Fibroblast of lung (primary cell): Measurements from ENCODE around the gene DKC1. TPM values are rescaled to one million over a fixed set of nuclear protein-coding genes. Genes with fewer than 3 reads are reported as not detected.

ENCODE experiments used
- DNase-seq, 2 donors: peaks; one replicate each; pipeline versions ENCODE4 v3.0.0 to v3.0.0-alpha.2; 2010; ENCODE audit warnings: low read depth in 2 of 2
- H2AFZ ChIP-seq: 2 replicates; pipeline ENCODE4 v1.5.1; 2012; ENCODE audit warnings: low read length, control low read depth, inconsistent platforms
- H3K27ac ChIP-seq: 2 replicates; pipeline ENCODE4 v1.5.1; 2011; ENCODE audit warnings: low read length, control low read depth; ENCODE audit not compliant: insufficient read depth
- H3K27me3 ChIP-seq: 2 replicates; pipeline ENCODE4 v1.5.1; 2011; ENCODE audit warnings: mild to moderate bottlenecking, low read length; ENCODE audit not compliant: control insufficient read depth, insufficient read depth
- H3K36me3 ChIP-seq: 2 replicates; pipeline ENCODE4 v1.5.1; 2011; ENCODE audit warnings: low read length; ENCODE audit not compliant: control insufficient read depth, insufficient read depth
- H3K4me1 ChIP-seq: 2 replicates; pipeline ENCODE4 v1.5.1; 2011; ENCODE audit warnings: low read length; ENCODE audit not compliant: control insufficient read depth, insufficient read depth; ENCODE audit errors: extremely low read depth
- H3K4me2 ChIP-seq: 2 replicates; pipeline ENCODE4 v1.5.1; 2011; ENCODE audit warnings: low read length, control low read depth; ENCODE audit not compliant: insufficient read depth; ENCODE audit errors: extremely low read depth
- H3K4me3 ChIP-seq, 4 experiments: fragments of 200-600 bp in 1 of 4; sonication (generic) in 1 of 4; replicated peaks in 1 of 4; 2 replicates each; pipeline ENCODE4 v1.5.1; 2011 to 2016; ENCODE audit warnings: low read length in 4 of 4, low read depth in 3 of 4, mild to moderate bottlenecking in 3 of 4, control low read depth in 2 of 4, inconsistent platforms in 1 of 4, mixed read lengths in 1 of 4; ENCODE audit not compliant: insufficient read depth in 1 of 4; ENCODE audit errors: control extremely low read depth in 1 of 4
- H3K79me2 ChIP-seq: 2 replicates; pipeline ENCODE4 v1.5.1; 2012; ENCODE audit warnings: mild to moderate bottlenecking, low read length, inconsistent platforms; ENCODE audit not compliant: control insufficient read depth, insufficient read depth
- H3K9ac ChIP-seq: 2 replicates; pipeline ENCODE4 v1.5.1; 2011; ENCODE audit warnings: mild to moderate bottlenecking, low read length, control low read depth; ENCODE audit not compliant: insufficient read depth
- H3K9me3 ChIP-seq: 2 replicates; pipeline ENCODE4 v1.5.1; 2012; ENCODE audit warnings: low read depth, low read length; ENCODE audit not compliant: control insufficient read depth, insufficient read depth
- H4K20me1 ChIP-seq: 2 replicates; pipeline ENCODE4 v1.5.1; 2011; ENCODE audit warnings: low read length; ENCODE audit not compliant: control insufficient read depth, insufficient read depth; ENCODE audit errors: extremely low read depth
- EZH2 ChIP-seq: IDR thresholded peaks from 2 replicates; pipeline ENCODE4 v1.5.1; 2012; ENCODE audit warnings: low read length, control low read depth, mild to moderate bottlenecking; ENCODE audit errors: missing control alignments
- polyA plus RNA-seq, 2 donors: library from polyadenylated mRNA; depleted of rRNA in 1 of 2; stranded (reverse) in 1 of 2; unstranded in 1 of 2; fragments of >200 nt; gene quantifications; 2 replicates each; pipeline ENCODE4 v1.2.1, GENCODE V29; 2011 to 2012; ENCODE audit warnings: missing spikeins in 1 of 2
- total RNA-seq: library from RNA; depleted of rRNA; stranded (reverse); fragments of >200 nt; gene quantifications from 2 replicates; pipeline ENCODE4 v1.2.1, GENCODE V29; 2014
- TF ChIP-seq, protein P1 (sequence below), 2 donors: IDR thresholded peaks in 1 of 2; conservative IDR thresholded peaks in 1 of 2; 1 replicate in 1 of 2; 2 replicates in 1 of 2; pipeline ENCODE4 v1.5.1; 2011 to 2012; ENCODE audit warnings: low read length in 2 of 2, control low read depth in 1 of 2, inconsistent platforms in 1 of 2, low read depth in 1 of 2, mild to moderate bottlenecking in 1 of 2

DKC1 gene
- total and polyA plus RNA-seq, 2 donors (not counting 1 experiment from before 2014, with no cell fraction given): 30.2 to 42.4 TPM

DNA sequence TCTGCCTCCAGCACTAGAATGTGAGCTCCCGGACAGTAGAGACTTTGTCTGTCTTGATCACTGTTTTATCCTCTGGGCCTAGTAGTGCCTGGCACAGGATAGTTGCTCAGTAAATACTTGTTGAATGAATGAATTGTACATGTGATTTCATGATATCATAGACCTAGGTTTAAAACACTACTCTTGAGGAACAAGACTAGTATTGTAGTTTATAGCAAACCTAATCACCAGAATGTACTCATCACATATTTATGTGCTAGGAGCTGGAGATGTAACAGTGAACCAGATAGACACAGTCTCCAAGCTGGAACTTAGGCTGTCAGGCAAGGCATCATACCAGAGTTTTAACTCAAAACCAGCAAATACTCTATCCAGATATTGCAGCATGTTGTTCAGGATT is 35.2 kb upstream of the DKC1 start:
- Histone ChIP-seq H2AFZ (no peak overlapping the region), H3K27ac (peak overlapping the region; percentile 34), H3K4me1 (peaks cover 16% of the 10 kb centered on the region), H3K4me2 (no peak overlapping the region), H3K79me2 (no peaks in the 10 kb centered on the region), H3K4me3 (no peak overlapping the region), H3K9ac (no peak overlapping the region), H3K9me3 (no peaks in the 10 kb centered on the region), H4K20me1 (no peaks in the 10 kb centered on the region), H3K27me3 (no peaks in the 10 kb centered on the region), H3K36me3 (no peaks in the 10 kb centered on the region)
- DNase-seq: peak in 1 of 2 donors; percentile 69
- TF ChIP-seq, protein P1, sequence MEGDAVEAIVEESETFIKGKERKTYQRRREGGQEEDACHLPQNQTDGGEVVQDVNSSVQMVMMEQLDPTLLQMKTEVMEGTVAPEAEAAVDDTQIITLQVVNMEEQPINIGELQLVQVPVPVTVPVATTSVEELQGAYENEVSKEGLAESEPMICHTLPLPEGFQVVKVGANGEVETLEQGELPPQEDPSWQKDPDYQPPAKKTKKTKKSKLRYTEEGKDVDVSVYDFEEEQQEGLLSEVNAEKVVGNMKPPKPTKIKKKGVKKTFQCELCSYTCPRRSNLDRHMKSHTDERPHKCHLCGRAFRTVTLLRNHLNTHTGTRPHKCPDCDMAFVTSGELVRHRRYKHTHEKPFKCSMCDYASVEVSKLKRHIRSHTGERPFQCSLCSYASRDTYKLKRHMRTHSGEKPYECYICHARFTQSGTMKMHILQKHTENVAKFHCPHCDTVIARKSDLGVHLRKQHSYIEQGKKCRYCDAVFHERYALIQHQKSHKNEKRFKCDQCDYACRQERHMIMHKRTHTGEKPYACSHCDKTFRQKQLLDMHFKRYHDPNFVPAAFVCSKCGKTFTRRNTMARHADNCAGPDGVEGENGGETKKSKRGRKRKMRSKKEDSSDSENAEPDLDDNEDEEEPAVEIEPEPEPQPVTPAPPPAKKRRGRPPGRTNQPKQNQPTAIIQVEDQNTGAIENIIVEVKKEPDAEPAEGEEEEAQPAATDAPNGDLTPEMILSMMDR (conservative IDR thresholded peaks at IDR 0.05 in 1 of 2, IDR thresholded peaks at IDR 0.05 in 1 of 2; ENCODE audit: low read depth in 1 of 2, low read length in 2 of 2): no peak
- no peak for TF ChIP-seq EZH2

DNA sequence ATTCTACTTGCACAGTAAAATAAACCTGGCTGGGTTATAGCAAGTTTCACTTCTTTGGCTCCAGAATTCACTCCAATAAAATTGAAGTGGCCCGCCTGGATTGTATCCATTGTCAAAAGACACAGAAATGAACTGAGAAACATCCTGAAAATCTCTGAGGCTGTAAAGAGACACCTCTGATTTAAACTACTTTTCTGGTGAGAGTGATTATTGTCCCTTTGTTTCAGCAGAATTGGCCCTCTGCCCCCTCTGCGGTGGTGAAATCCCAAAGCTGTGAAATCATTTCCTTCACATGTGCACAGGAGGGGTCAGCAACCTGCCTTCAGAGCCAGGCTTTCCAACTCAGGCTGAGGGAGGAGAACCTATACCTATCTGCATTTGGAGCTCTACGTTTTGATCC is 34.8 kb upstream of the DKC1 start:
- Histone ChIP-seq H3K9ac (no peak overlapping the region), H4K20me1 (no peaks in the 10 kb centered on the region), H3K79me2 (no peaks in the 10 kb centered on the region), H3K4me2 (no peak overlapping the region), H3K9me3 (no peaks in the 10 kb centered on the region), H3K27me3 (no peaks in the 10 kb centered on the region), H3K4me1 (peaks cover 19% of the 10 kb centered on the region), H3K4me3 (no peak overlapping the region), H3K27ac (peak overlapping the region; percentile 34), H2AFZ (no peak overlapping the region), H3K36me3 (no peaks in the 10 kb centered on the region)
- DNase-seq: peak; percentile 60 to 77
- TF ChIP-seq, protein P1 (conservative IDR thresholded peaks at IDR 0.05 in 1 of 2, IDR thresholded peaks at IDR 0.05 in 1 of 2; ENCODE audit: low read depth in 1 of 2, low read length in 2 of 2): no peak

DNA sequence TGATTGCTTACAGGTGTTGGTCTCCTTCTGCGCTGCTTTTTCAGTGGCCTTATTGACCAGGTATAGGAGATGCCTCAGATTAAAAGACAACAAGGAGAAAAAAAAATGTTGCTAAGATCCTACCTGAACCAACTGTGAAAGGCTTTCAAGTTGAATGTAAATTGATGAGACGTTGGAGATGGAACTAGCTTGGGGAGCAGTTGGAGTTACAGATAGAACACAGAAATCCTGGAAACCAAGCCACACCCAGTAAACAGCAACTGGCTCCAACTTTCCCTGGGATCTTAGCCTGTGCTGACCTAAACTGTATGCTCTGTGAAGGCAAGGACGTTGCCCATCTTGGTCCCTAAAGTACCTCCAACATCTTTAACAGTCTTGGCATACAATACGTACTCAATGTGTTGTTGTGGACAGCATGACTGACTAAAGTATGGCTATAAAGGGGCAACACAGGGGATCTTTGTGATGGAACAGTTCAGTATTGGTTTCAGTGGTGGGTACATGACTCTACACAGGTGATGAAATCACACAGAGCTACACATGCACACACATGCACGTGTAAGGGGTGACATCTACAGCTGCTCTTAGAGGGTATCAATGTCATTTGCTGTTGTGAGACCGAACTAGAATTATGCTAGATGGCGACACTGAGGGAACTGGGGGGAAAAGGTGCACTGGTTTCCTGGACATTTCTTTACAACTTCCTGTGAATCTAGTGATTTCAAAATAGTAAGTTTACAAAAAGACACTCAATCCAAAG is 34.1 kb upstream of the DKC1 start:
- Histone ChIP-seq H3K9me3 (no peaks in the 10 kb centered on the region), H3K9ac (no peak overlapping the region), H4K20me1 (no peaks in the 10 kb centered on the region), H3K27ac (no peak overlapping the region), H3K36me3 (no peaks in the 10 kb centered on the region), H3K27me3 (no peaks in the 10 kb centered on the region), H3K79me2 (no peaks in the 10 kb centered on the region), H3K4me1 (peaks cover 26% of the 10 kb centered on the region), H3K4me2 (no peak overlapping the region), H2AFZ (no peak overlapping the region), H3K4me3 (no peak overlapping the region)
- DNase-seq: no peak
- no peak for TF ChIP-seq EZH2
